OCI-LY7 (cell line): ENCODE results near the gene IHH.

Experiments used
- CTCF ChIP-seq: fragments of 200-600 bp; sonication (generic); conservative IDR thresholded peaks from 2 replicates; pipeline ENCODE4 v1.5.1; 2014; ENCODE audit warnings: mild to moderate bottlenecking, antibody characterized with exemption, low read length, moderate library complexity, mixed read lengths
- EZH2phosphoT487 ChIP-seq: fragments of 200-600 bp; sonication (generic); IDR thresholded peaks from 2 replicates; pipeline ENCODE4 v1.6.1; 2018; ENCODE audit warnings: low read depth, borderline replicate concordance, mild to moderate bottlenecking, mixed run types, antibody characterized with exemption, low read length, moderate library complexity, mixed read lengths

GRCh38 chr2:219090436-219091299 lies 29.9 kb upstream of the IHH start:
- no peak for TF ChIP-seq CTCF
- TF ChIP-seq EZH2phosphoT487 = no peak
